MG63 (cell line): ENCODE measurements around the gene KAT2A. TPM values are rescaled to one million over a fixed set of nuclear protein-coding genes. Genes with fewer than 3 reads are reported as not detected.
"Not testable (repeated sequence)": the region's sequence is repeated elsewhere in the genome, so short reads cannot be mapped to it uniquely, and the experiment has no call there.

ENCODE experiments used
- DNase-seq: peaks from one replicate; pipeline ENCODE4 v3.0.0-alpha.2; 2020
- H3K27me3 ChIP-seq: fragments of 250-450 bp; sonication (Bioruptor Pico); 2 replicates; pipeline ENCODE4 v1.5.1; 2020; ENCODE audit warnings: mild to moderate bottlenecking, moderate library complexity
- H3K36me3 ChIP-seq: fragments of 250-450 bp; sonication (Bioruptor Pico); 2 replicates; pipeline ENCODE4 v1.5.1; 2020; ENCODE audit warnings: mild to moderate bottlenecking, moderate library complexity
- H3K4me3 ChIP-seq: fragments of 250-450 bp; sonication (Bioruptor Pico); 2 replicates; pipeline ENCODE4 v1.5.1; 2020; ENCODE audit warnings: mild to moderate bottlenecking, moderate library complexity
- H3K9me3 ChIP-seq: fragments of 250-450 bp; sonication (Bioruptor Pico); 2 replicates; pipeline ENCODE4 v1.5.1; 2020; ENCODE audit warnings: mild to moderate bottlenecking, moderate library complexity
- total RNA-seq: library from RNA; depleted of rRNA; stranded (reverse); fragments of >200 nt; shearing (Covaris generic); gene quantifications from 2 replicates; pipeline ENCODE4 v1.2.3, GENCODE V29; 2014; ENCODE audit warnings: low replicate concordance; rRNA removed

Gene KAT2A
- total RNA-seq: 30.5 and 47.4 TPM in 2 replicates

DNA sequence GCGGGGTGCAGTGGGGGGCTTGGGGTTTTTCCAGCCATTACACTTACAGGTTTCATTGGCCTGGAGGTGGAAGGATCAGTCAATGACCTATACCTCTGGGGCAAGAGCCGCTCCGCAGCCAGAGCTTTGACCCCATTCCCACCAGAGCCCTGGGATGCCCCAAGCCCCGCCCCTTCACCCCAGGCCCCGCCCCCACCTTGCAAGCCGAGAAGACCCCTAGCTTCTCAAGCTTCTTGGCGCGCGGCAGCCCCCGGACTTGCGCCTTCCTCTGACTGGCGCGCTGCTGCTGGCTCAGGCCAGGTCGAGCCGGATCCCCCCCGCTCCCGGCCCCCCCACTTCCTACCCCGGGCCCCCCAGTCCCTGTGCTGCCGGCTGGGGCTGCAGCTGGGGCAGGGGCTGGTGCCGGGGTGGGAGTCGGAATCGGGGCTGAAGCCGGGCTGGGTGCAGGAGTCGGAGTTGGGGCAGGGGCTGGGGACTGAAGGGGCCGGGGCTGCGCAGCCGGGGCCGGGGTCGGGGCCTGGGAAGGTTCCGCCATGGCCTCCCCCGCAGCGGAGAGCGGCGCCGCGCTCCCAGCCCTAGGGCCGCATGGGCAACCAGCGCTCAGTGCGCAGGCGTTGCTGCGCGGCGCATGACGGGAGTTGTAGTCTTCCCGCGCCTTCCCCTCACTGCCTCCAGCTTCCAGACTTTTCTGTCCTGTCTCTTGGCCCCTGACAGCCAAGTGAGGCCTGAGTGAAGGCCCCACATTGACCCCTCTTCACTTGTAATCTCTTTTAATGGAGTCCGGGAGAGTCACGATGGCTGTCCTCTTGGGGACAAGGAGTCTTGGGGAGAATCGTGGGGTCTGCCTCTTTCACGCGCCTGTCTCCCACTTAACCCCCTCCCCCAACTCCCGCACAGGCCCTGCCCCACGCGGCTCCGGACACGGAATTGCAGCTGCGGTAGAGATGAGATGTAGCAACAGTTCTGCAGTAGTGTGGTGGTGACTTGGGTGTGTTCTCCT lies at the start of gene KAT2A:
KAT2A (minus strand) TSS at position 598 of the 1,000 bp plus-strand sequence; CDS start at position 535, 63 bp downstream.
- no peaks in the 10 kb centered on the region for H3K9me3 ChIP-seq
- H3K4me3 ChIP-seq: peak within 1 kb of the TSS; percentile 60
- peak; percentile 88 for DNase-seq
- H3K27me3 ChIP-seq: no peaks in the 10 kb centered on the region
- peaks cover 67% of the 10 kb centered on the region for H3K36me3 ChIP-seq

DNA sequence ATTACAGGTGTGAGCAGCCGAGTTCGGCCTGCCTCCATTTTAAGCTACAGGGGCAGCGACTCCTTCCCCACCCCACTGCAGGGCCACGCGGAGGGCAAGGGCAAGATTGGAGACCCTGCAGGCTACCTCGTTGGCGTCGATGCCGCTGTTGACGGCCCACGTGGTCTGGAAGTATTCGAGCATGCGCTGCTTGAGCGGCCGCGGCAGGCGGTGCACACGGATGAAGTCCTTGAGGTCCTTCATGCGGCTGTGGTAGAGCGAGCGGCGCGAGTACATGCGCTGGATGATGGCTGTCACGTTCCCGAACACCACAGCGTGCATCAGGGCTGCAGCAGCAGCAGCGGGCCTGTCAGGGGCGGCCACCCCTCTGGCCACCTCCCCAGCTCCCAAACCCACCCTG lies 48.2 kb upstream of the KAT2A start:
- H3K36me3 ChIP-seq: no peaks in the 10 kb centered on the region
- no peaks in the 10 kb centered on the region for H3K9me3 ChIP-seq
- no peaks in the 10 kb centered on the region for H3K27me3 ChIP-seq
- no peak for DNase-seq
- no peak overlapping the region for H3K4me3 ChIP-seq

DNA sequence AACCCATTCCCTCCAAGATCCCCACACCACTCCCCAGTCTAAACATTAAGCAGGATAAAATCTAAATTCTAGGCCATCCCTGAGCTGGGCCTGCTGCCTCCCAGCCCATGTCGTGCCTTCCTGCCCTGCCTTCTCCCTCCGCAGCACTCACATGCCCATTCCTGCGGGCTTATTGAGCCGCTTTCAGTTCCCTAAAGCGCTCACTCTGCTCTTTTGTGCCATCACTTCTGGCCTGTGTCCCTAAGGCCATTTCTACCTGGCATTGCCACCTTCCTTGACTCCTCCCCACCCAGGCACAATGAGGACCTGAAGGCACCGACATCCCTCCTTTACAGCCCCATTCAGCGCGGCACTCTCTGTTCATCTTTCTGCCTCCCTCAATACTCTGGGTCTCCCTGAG lies 46.6 kb upstream of the KAT2A start:
- Histone ChIP-seq H3K4me3 (no peak overlapping the region), H3K9me3 (no peaks in the 10 kb centered on the region), H3K36me3 (no peaks in the 10 kb centered on the region), H3K27me3 (no peaks in the 10 kb centered on the region)
- no peak for DNase-seq

DNA sequence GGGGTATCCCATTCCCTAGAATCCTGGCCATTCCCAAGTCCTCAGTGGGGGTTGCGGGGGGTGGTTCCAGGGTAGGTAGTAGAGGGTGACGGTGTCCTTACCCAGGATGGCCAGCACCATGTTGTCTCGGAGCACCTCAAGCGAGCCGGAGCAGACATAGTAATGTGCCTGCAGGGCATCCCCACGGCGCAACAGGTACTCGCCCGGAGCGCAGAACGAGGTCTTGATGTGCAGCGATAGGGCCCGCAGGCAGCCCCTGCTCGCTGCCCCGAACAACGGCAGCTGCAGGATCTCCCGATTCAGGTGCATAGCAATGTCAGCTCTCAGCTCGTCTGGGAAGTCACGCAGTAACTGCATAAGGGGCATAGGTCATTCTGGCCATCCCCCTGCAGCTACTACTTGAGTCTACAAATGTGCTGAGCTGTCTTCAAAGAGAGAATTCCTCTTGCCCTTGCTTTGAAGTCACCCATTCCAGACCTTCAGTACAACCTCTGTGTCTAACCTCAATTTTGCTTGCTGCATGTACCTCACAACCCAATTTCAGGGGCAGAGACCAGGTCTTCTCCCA lies 45.1 kb upstream of the KAT2A start:
- Histone ChIP-seq H3K9me3 (no peaks in the 10 kb centered on the region), H3K4me3 (no peak overlapping the region), H3K27me3 (no peaks in the 10 kb centered on the region), H3K36me3 (no peaks in the 10 kb centered on the region)
- no peak for DNase-seq

DNA sequence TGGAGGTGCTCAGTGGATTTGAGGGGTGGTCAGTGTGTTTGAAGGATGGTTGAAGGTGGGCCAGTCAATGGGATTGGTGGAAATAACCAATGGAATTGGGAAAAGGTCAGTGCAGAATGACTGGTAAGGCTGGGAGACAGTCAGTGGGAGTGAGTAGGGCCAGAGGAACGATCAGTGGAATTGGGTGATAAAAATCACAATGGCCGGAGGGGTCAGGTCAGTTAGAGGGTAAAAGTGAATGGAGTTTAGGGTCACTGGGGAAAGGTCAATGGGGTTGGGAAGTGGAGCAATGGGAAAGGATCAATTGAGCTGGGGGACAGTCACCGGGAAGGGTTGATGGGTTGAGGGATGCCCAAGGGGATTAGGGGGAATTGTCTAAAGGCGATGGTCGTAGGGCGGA lies 44.6 kb upstream of the KAT2A start:
- no peak for DNase-seq
- H3K27me3 ChIP-seq: no peaks in the 10 kb centered on the region

DNA sequence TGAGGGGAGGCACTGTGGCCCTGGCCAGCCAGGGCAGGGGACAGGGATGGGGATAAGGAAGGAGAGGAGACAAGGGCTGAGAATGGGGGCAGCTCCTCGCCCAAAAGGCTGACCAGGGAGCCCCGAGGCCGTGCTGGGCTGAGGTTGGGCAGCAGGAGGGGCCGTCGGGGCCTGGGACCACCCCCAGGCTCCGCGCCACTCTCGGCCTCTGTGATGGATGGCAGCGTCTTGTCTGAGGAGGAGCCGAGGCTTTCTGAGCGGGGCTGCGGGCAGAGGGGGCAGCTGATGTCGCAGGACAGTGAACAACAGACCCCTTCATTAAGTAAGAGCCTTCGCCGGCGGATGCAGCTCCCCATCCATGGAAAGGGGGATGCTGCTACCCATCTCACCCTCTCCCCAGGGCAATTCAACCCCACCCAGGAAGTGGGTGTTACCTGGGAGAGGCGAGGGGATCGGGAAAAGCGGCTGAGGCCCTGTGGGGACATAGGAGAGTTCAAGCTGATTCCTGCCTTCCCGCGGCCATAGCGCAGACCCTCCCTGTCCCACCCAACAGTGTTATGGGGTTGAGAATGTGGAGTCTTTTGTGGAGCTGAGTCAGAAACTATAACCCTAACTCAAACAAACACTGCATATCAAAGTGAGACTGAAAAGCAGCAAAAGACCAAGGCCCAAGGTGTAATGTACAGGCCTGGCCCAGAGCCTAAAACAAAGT lies 42.7 kb upstream of the KAT2A start:
- no peaks in the 10 kb centered on the region for H3K9me3 ChIP-seq
- no peaks in the 10 kb centered on the region for H3K36me3 ChIP-seq
- H3K4me3 ChIP-seq: no peak overlapping the region
- no peak for DNase-seq
- H3K27me3 ChIP-seq: no peaks in the 10 kb centered on the region

More for the DNA sequence above, 44.6 kb upstream of the KAT2A start:
- no peaks in the 10 kb centered on the region for H3K9me3 ChIP-seq
- no peak overlapping the region for H3K4me3 ChIP-seq
- H3K36me3 ChIP-seq: no peaks in the 10 kb centered on the region

DNA sequence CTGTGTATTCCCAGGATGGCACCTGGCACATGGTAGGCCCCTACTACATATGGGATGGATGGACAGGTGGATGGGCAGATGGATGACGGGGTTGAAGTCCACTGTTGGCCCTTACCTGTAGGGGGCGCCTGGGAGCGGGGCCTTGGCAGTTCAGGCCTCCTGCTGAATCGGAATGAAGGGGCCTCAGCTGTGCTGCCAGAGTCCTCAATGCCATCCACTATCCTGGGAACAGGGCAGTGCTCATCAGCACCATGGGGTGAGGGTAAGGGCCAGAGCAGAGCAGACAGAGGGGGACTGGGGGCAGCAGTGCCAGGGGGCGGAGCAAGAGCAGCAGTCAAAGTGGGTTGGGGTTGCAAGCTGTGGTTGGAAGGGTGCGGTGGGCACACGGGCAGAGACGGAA lies 41.9 kb upstream of the KAT2A start:
- no peak for DNase-seq
- Histone ChIP-seq H3K4me3 (no peak overlapping the region), H3K27me3 (no peaks in the 10 kb centered on the region), H3K36me3 (no peaks in the 10 kb centered on the region), H3K9me3 (no peaks in the 10 kb centered on the region)

DNA sequence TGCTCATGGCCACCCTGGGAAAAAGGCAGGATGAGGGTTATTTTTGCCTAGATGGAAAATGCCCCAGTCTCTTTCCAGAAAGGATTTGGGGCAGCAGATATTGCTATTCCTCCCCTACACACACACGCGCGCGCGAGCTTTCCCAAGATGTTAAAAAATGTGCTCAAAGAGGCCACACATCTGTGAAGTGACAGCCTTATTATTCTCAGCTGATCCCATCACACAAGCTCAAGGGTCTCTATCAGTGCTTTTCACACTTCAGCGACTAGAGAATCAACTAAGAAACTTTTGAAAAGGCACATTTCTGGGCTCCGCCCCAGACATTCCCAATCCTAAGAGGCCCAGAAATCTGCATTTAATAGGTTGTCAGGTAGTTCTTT lies 39.4 kb upstream of the KAT2A start:
- no peak for DNase-seq

DNA sequence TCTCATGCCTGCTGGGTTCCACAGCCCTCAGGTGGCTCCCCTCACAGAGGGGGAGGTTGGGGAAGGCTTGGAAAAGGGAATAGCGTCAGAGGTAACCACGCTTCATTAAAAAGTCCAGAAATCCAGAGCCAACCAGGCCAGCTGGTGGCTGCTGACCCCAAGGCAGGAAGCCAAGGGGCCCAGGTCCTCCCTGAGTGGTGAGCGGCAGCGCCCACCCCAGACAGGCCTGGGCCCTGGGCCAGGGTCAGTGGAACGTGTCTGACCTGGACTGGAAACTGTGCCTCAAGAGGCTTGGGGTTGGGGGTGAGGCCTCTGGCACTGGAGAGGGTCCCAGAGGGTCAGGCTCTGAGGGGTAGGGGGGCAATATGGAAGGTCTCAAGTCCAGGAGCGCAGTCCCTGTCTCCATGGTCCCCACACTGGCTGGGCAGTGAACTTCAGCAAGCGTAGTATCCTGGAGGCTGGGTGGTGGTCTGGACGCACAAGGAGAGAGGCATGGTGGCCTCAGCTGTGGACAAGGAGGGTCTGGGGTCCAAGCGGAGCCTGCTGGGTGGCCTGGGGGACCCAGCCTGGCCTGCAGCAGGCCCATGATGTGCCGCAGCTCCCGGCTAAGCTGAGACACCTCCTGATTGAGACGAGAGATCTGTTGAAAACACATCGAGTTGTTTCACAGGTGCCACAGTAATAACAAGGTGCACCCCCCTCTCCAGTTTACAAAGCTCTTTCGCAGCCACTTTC lies 38.8 kb upstream of the KAT2A start:
- H3K27me3 ChIP-seq: no peaks in the 10 kb centered on the region
- no peak for DNase-seq
- no peaks in the 10 kb centered on the region for H3K36me3 ChIP-seq
- no peaks in the 10 kb centered on the region for H3K9me3 ChIP-seq
- no peak overlapping the region for H3K4me3 ChIP-seq

More for the DNA sequence above, 39.4 kb upstream of the KAT2A start:
- no peak overlapping the region for H3K4me3 ChIP-seq
- H3K9me3 ChIP-seq: no peaks in the 10 kb centered on the region
- H3K27me3 ChIP-seq: no peaks in the 10 kb centered on the region
- no peaks in the 10 kb centered on the region for H3K36me3 ChIP-seq

DNA sequence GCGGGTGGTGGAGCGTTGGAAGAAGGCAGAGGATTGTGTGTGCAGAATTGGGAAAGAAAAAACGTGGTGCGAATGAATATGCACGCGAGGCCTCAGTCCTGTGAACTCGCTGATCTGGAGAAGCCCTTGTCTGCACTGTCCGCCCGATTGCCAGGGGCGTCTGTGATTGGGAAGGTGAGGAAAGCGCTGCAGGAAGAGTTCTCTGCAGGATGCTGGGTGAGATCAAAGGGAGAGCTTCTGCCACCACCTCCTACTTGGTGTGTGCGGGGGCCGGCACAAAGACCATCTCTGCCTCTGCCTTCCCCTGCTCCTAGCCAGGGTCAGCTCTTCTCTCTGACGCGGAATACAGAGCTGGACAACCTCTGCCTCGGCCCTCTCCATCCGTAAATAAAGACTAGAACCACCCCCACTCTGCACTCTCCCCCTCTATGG lies 34.5 kb upstream of the KAT2A start:
- Histone ChIP-seq H3K4me3 (peak overlapping the region; percentile 88), H3K9me3 (no peaks in the 10 kb centered on the region), H3K36me3 (peaks cover 26% of the 10 kb centered on the region), H3K27me3 (no peaks in the 10 kb centered on the region)
- DNase-seq: no peak

DNA sequence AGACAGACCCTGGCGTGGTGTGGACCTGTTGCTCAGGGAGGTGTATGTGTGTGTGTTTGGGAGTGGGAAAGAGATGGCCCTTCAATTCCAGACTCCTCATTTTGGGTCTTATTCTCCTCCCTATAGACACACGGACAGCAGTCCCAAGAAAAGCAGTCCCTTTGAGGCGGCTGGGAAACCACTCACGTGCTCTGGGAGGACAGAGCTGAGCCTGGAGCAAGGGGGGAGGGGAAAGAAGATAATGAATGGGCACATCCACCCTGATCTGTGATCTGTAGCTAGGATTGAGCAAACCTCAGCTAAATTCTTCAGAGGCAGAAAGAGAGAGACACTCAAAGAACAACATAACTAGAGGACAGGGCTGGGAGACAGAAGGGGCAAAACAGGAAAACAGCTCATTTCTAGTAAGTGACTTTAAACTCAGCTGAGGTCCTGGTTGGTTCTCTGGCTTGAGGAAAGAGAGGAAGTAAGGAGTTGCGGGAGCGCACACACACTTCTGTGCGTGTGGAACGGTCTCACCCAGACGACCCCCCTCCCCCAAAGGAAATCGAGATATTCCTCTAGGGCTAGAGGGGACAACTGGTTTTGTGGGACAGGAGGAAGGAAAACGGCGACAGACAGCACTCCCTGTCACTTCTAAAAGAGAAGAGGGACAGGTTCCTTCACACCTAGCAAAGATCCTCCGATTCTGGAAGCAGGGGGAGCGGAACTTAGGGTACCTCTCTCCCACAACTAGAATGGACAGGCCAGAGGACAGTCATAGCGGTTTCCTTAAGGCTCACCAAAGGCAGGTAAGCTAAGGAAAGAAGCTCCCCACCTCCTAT lies 33.0 kb upstream of the KAT2A start:
- Histone ChIP-seq H3K9me3 (no peaks in the 10 kb centered on the region), H3K27me3 (no peaks in the 10 kb centered on the region), H3K36me3 (peaks cover 39% of the 10 kb centered on the region), H3K4me3 (peak overlapping the region; percentile 88)
- peak; percentile 29 for DNase-seq

DNA sequence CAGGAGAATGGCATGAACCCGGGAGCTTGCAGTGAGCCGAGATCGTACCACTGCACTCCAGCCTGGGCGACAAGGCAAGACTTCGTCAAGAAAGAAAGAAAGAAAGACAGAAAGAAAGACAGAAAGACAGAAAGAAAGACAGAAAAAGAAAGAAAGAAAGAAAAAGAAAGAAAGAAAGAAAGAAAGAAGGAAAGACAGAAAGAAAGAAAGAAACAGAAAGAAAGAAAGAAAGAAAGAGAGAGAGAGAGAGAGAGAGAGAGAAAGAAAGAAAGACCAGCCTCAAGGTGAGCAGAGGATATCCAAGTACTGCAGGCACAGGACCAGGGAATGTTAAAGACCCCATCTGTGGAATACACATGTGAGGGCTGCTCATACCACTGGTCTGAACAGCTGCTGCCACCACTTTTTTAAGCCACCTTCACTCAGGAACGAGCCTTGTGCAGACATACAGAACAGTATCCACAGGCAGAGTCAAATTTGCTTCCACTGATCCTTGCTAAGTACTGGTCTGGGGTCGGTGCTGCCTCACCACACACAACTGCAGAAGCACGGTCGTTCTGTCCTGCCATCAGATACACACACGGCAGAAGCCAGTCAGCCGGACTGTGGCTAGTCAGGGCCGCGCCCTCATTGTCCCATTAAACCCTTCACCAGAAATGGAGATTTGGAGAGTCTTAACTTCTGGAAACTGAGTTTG lies 25.9 kb upstream of the KAT2A start:
- H3K36me3 ChIP-seq: peaks cover 69% of the 10 kb centered on the region
- no peaks in the 10 kb centered on the region for H3K9me3 ChIP-seq
- no peak overlapping the region for H3K4me3 ChIP-seq
- no peak for DNase-seq
- no peaks in the 10 kb centered on the region for H3K27me3 ChIP-seq

DNA sequence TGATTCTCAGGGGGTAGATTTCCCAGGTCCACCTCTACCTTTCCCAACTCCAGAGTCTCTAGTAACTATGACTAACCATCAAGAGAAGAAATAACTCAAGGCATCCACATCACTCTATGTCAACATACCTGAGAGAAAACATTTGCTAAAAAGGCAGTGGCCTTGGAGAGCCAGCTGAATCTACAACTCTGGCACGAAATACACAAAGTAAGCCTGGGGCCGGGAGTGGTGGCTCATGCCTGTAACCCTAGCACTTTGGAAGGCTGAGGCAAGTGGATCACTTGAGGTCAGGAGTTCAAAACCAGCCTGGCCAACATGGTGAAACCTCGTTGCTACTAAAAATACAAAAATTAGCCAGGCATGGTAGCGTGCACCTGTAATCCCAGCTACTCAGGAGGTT lies 22.0 kb upstream of the KAT2A start:
- not testable (repeated sequence) for H3K4me3 ChIP-seq, DNase-seq, H3K9me3 ChIP-seq, H3K27me3 ChIP-seq
- H3K36me3 ChIP-seq: peaks cover 53% of the 10 kb centered on the region

DNA sequence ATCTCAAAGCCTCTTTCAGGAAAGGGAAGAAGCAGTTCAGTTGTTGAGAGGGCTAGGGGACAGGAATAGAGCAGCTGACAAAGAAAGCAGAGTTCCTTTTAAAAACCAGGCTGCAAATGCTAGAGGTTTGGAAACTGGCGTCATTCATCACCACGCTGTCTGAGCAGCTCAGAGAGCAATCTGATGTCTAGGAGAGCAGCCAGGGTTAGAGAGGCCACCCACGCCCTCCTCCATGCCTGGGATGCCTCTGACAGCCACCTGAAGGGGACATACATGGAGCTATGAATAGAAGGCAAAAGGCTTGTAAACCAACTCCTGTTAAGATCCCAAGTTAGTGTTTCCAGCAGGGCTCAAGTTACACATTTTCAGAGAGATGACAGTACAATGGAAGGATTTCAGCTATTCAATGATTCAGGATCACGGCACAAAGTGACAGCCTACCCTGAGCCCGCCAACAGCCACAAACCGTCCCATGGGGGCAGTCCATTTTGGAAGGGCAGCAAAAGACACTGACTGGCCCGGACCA lies 21.3 kb upstream of the KAT2A start:
- Histone ChIP-seq H3K27me3 (no peaks in the 10 kb centered on the region), H3K4me3 (no peak overlapping the region), H3K9me3 (no peaks in the 10 kb centered on the region), H3K36me3 (peaks cover 52% of the 10 kb centered on the region)
- no peak for DNase-seq

DNA sequence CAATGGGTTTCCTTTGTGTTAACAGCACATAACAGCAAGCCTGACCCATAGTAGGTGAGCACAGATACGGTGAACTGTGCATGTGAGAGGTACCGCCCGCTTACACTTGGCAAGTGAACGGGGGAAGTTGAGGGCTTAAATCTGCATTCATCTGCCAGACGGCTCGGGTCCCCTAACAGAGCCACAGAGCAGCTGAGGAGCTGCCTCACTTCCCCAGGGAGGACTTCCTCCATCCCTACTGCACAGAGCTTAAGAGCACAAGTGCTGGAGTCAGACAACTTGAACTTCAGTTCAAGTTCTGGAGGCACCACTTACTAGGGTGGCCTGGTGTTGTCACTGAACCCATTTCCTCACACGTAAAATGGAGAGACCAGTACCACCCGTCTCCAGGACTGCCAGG lies 20.2 kb upstream of the KAT2A start:
- H3K27me3 ChIP-seq: no peaks in the 10 kb centered on the region
- no peak for DNase-seq
- H3K4me3 ChIP-seq: no peak overlapping the region
- H3K36me3 ChIP-seq: peaks cover 53% of the 10 kb centered on the region
- no peaks in the 10 kb centered on the region for H3K9me3 ChIP-seq
